HG02798 (cell line): ENCODE results near the gene MEGF11.
"Not testable (repeated sequence)": the region's sequence is repeated elsewhere in the genome, so short reads cannot be mapped to it uniquely, and the experiment has no call there.

Experiments
- ATAC-seq: cut with Tn5 transposase; IDR thresholded peaks from one replicate; pipeline ENCODE4 v1.9.1; 2021; ENCODE audit warnings: mild to moderate bottlenecking; ENCODE audit not compliant: unreplicated experiment, poor library complexity

MEGF11 gene

GRCh38 chr15:65991721-65992483 is 261.6 kb downstream of the MEGF11 start:
- ATAC-seq: no peak

DNA sequence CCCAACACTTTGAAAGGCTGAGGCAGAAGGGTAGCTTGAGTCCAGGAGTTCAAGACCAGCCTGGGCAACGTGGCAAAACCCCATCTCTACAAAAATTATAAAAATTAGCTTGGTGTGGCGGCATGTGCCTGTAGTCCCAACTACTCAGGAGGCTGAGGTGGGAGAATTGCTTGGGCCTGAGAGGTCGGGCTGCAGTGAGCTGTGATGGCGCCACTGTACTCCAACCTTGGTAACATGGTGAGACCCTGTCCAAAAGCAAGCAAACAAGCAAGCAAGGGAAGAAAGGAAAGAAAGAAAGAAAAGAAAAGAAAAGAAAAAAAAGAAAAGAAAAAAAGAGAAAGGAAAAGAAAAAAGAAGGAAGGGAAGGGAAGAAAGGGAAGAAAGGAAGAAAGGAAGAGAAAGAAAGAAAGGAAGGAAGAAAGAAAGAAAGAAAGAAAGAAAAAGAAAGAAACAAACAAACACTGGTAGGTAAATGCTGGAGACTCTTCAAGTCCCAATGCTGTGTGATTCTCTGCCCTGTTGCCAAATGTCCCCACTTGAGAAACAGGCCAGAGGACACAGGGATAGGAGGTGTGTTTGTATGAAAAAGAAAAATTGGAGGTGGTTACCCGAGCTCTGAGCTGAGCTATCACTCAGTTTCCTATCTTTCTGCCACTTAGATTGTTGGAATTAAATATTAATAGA is 263.1 kb downstream of the MEGF11 start:
- ATAC-seq: no peak

DNA sequence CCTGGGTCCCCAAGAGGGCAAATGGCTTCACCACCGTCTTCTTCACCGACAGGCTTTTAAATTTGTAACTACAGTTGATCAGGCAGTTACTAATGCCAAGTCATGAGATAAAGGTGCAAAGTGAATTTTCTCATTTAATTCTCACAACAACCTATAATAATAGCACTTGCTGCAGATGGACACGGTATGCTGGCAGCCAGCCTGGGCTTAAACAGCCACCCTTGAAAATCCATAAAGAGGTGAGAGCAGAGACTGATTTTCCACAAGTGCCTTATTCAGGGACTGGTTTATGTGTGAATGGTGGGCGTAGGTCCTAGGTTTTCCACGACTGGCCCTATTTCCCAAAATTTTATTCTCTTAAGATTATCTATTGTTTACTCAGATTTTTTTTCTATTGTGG is 266.4 kb downstream of the MEGF11 start:
- no peak for ATAC-seq

- no peak for ATAC-seq
These were observed 267.1 kb downstream of the MEGF11 start for GRCh38 chr15:65986416-65986815.

DNA sequence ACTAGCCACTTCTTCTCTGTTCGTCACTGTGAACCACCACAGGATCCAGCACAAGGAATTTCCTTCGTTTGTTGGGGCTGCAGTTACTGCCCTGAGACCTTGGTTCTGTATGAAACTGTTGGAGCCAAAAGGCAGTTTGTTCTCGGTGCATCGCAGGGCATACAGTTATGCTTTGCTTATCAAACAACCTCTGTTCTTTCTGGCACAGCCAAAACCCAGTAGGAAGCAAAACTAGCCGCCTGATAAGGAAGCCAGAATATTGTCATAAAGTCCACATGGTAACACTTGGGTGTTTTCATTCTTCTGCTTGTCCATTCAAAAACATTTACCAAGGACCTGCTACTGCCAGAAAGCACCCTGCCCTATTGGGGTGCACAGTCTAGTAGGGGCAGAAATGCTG is 268.2 kb downstream of the MEGF11 start:
- ATAC-seq: no peak

DNA sequence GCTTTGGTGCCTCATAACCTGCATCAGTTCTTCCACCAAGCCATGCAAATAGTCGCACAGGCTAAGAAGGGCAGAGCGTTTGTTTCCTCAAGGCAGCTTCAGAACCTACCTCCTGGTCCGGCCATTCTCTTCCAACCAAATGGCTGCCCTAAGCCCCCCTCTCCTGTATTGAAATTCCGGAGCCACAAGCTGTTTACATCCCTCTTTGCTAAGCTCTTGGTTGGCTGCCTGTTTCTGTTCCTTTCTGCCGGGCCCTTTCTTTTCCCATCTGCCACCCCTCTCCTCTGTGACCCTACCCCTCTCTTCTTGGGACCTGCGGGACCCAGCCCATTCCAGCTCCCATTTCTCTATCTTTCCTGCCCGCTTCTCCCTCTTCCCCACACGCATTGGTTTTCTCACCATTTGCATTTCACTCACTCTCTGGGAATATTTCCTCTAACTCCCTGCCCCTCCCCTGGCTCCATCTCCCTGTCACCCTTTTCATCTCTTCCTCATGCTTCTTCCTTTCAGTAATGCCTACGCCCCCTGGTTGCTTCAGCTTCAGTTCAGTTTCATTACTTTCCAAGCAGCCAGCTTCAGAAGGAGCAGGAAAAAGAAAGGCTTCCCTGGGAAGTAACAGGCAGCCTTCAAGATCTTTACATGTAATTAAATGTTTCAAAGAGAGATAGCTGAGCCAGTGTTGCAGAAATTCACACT is 270.8 kb downstream of the MEGF11 start:
- ATAC-seq: no peak

DNA sequence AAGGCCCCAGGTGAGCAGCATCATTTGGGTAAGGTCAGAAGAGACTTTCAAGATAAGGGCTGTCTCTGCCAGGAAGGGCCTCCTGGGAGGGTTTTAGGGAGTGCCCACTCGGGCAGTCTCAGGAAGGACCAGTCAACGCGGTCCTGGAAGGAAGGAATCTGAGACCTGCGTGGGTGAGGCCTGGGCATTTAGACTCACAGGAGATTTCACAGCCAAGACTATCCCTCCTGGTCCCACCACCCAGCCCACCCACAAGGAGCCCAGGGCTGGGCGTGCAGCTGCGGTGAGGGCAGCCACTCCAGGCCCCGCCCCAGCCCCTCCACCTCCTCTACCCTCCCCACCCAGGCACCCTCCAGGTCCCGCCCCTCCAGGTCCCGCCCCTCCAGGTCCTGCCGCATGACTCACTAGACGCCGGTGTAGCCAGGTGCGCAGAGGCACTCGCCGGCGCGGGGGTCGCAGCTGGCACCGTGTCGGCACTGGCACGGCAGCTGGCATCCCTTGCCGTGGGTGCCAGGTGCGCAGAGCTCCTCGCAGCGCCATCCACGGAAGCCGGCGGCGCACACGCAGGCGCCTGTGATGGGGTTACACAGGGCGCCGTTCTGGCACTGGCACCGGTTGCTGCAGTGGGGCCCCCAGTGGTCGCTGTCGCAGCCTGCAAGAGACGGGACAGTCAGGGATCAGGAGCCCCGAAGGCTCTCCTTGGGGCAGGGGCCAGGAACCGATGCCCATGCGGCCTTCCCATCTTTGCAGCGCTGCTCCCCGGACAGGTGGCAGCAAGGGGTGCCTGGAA is 271.5 kb downstream of the MEGF11 start:
- peak; percentile 71 for ATAC-seq

- ATAC-seq: no peak
These were observed 272.6 kb downstream of the MEGF11 start for GRCh38 chr15:65980824-65981456.

DNA sequence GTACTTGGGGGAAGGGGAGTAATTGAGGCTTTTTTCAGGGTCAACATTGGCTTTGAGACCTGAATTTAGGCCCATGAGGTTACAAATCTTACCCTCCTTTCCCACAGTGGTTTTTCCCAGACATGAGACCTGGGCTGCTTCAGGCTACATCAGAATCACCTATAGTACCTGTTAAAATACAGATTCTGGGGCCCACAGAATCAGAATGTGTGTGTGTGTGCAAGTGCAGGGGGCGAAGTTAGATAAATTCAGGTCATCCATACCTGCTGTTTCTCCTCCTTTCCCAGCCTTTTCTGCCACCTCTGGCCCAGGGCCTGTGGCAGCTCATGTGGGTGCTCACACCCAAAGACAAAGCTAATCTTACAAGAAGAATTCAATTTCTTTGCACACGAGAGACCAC is 273.7 kb downstream of the MEGF11 start:
- no peak for ATAC-seq

DNA sequence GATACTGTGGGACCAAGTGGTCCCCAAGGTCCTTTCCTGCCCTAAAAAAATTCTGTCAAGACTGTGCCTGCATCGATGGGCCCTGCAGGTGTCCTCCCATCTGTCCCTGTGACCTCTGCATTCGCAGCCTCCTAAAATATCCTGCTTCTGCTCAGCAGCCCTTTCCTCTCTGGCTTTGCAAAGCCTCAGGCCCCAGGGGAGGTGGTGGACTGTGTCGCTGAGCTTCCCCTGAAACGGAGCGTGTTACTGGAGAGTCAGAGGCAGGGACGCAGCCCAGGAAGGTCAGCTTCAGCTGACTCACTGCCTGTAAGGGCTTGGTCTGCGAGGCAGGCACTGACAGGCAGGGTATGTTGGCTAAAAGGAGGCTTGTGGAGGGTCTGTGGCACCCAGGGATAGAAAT is 274.2 kb downstream of the MEGF11 start:
- ATAC-seq: no peak

GRCh38 chr15:65978110-65978509 is 275.4 kb downstream of the MEGF11 start:
- ATAC-seq: no peak

GRCh38 chr15:65976196-65976595 is 277.4 kb downstream of the MEGF11 start:
- ATAC-seq: not testable (repeated sequence)

- ATAC-seq: no peak
These were observed 281.9 kb downstream of the MEGF11 start for GRCh38 chr15:65971741-65971995.

DNA sequence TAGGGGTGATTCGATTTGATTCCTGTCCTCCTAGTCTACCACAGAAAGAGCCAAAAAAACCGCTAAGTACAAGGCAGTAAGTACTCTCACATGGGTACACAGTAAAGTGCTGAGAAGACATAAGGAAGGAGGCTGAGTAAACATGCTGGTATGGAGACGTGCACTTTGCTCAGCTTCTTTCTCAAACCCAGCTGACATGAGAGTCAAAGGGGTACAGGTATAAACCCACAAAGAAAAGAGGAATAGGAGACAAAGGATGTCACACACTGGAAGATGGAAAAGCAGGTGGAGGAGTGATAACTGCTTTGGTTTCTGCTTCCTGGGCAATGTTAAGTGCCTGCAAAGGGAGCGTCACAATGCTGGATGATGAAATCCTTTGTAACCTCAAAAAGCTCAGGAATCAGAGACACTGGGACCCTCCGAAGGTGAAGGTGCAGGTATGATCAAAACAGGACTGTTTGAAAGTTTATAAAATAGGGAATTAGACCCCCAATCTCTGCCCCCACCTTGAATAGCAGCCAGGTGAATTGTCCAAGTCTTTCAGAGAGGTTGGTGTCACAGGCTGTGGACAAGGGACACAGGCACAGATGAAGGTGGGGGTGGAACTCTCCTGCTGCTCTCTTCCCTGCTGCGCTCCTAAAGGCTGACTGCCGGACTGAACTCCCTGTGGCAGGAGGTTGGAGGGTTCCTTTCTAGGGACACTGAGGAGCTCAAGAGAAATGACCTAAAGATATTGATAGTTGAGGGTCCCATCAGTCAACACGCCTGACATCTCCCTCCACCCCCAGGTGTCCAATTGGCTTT is 282.4 kb downstream of the MEGF11 start:
- no peak for ATAC-seq

GRCh38 chr15:65969865-65970816 is 283.4 kb downstream of the MEGF11 start:
- no peak for ATAC-seq

DNA sequence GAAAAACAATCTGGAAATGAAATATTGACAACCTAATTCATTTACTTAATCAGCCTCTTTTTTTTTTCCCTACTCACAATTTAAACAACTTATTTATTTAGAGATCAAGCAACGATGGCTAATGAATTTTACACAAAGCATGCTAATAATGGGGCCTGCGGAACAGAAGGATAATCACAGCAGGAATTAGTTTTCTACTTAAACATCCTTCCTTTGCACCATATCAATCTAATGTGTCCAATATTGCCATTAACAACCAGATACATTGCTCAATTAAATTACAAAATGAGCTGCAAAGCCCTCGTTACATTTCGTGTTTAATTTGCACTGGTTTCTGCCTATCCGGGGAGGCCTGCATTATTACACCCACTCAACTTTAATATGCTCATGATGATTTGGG is 285.0 kb downstream of the MEGF11 start:
- no peak for ATAC-seq

GRCh38 chr15:65964792-65965433 is 288.6 kb downstream of the MEGF11 start:
- ATAC-seq: no peak

GRCh38 chr15:65963911-65964482 is 289.6 kb downstream of the MEGF11 start:
- ATAC-seq: no peak
